Caco-2 (cell line): ENCODE measurements around the gene LILRB1. TPM values are rescaled to one million over a fixed set of nuclear protein-coding genes. Genes with fewer than 3 reads are reported as not detected.
"Not testable (repeated sequence)": the region's sequence is repeated elsewhere in the genome, so short reads cannot be mapped to it uniquely, and the experiment has no call there.

Experiments
- BruUV-seq: library from RNA; stranded (reverse); fragments of 400-500 nt; replicated peaks from 2 replicates; lab custom pipeline; 2021; lab: Mats Ljungman, UMichigan
- CTCF ChIA-PET: fragments of 300-600 bp; sonication (Branson Sonifier 250); formaldehyde crosslinking; loops from one replicate; lab custom pipeline; 2022; ENCODE audit warnings: antibody characterized with exemption; lab: Charles Lee
- POLR2A ChIA-PET: fragments of 300-600 bp; sonication (Branson Sonifier 250); formaldehyde crosslinking; loops from one replicate; lab custom pipeline; 2022; ENCODE audit warnings: antibody characterized with exemption; lab: Charles Lee
- DNase-seq, 2 experiments: peaks; one replicate each; pipeline versions ENCODE4 v3.0.0 to v3.0.0-alpha.2; 2020 to 2022
- H3K27me3 ChIP-seq: replicated peaks from 2 replicates; pipeline ENCODE4 v1.6.0; 2011; ENCODE audit warnings: low read length; ENCODE audit not compliant: control insufficient read depth, insufficient read depth
- H3K36me3 ChIP-seq: 2 replicates; pipeline ENCODE4 v1.5.1; 2011; ENCODE audit warnings: low read length; ENCODE audit not compliant: control insufficient read depth, insufficient read depth
- H3K4me1 ChIP-seq: fragments of 250-450 bp; sonication (Bioruptor Pico); 2 replicates; pipeline ENCODE4 v1.5.1; 2020; ENCODE audit warnings: mild to moderate bottlenecking
- H3K4me3 ChIP-seq: 2 replicates; pipeline ENCODE4 v1.5.1; 2011; ENCODE audit warnings: low read depth, mild to moderate bottlenecking, control low read depth, low read length
- H3K9me3 ChIP-seq: fragments of 250-450 bp; sonication (Bioruptor Pico); 2 replicates; pipeline ENCODE4 v1.5.1; 2020; ENCODE audit warnings: mild to moderate bottlenecking, moderate library complexity
- H3K27ac Mint-ChIP-seq: one replicate; pipeline ENCODE4 v1.8.0; 2022; ENCODE audit warnings: mixed read lengths; ENCODE audit not compliant: unreplicated experiment
- H3K27me3 Mint-ChIP-seq: one replicate; pipeline ENCODE4 v1.8.0; 2022; ENCODE audit warnings: mixed read lengths; ENCODE audit not compliant: insufficient read depth, unreplicated experiment
- H3K36me3 Mint-ChIP-seq: one replicate; pipeline ENCODE4 v1.8.0; 2022; ENCODE audit warnings: mild to moderate bottlenecking, mixed read lengths; ENCODE audit not compliant: insufficient read depth, unreplicated experiment
- H3K4me1 Mint-ChIP-seq: one replicate; pipeline ENCODE4 v1.8.0; 2022; ENCODE audit warnings: low read depth, mixed read lengths; ENCODE audit not compliant: unreplicated experiment
- H3K4me3 Mint-ChIP-seq: one replicate; pipeline ENCODE4 v1.8.0; 2022; ENCODE audit warnings: mild to moderate bottlenecking, moderate library complexity, mixed read lengths; ENCODE audit not compliant: unreplicated experiment
- H3K9me3 Mint-ChIP-seq: one replicate; pipeline ENCODE4 v1.8.0; 2022; ENCODE audit warnings: mixed read lengths; ENCODE audit not compliant: unreplicated experiment
- CTCF ChIP-seq, 2 experiments: fragments of 200-600 bp in 1 of 2; IDR thresholded peaks; 1 replicate in 1 of 2; 2 replicates in 1 of 2; pipeline versions ENCODE4 v1.5.1 to v1.8.0; 2011 to 2022; ENCODE audit warnings: antibody characterized with exemption in 1 of 2, control low read depth in 1 of 2, inconsistent platforms in 1 of 2, low read depth in 1 of 2, low read length in 1 of 2, mild to moderate bottlenecking in 1 of 2, moderate library complexity in 1 of 2; ENCODE audit not compliant: insufficient read depth in 1 of 2, severe bottlenecking in 1 of 2, unreplicated experiment in 1 of 2
- intact Hi-C: fragments of 100-400 bp; cut with micrococcal nuclease; formaldehyde crosslinking; loops from one replicate; pipeline ENCODE4 v1.10.0; 2022; ENCODE audit not compliant: unreplicated experiment
- total RNA-seq: library from RNA; stranded (reverse); gene quantifications from 2 replicates; pipeline ENCODE4 v1.2.3, GENCODE V29; 2022

The LILRB1 gene
- total RNA-seq, 1 experiment from 2014 or later: not detected

DNA sequence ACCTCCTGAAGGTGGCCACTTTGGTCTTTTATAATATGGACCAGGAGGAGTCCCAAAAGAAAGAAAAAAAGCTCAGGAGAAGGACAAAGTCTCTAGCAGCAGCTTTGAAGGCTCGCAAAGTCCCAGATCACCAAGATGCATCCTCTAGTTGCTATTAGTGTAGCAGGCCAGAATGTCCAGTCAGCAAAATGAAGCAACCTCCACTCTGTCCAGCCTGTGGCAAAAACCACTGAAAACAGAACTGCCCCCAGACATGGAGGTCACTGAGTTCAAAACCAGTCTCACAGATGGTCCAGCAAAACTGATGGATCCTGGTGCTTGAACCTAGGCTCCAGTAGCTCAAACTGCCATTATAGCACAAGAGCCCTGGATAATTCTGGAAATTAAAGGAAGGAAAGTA, 42.9 kb downstream of the LILRB1 start:
- CTCF ChIA-PET: interaction anchor here (0.7 kb wide), 1 partner anchor 905 kb away, joined by 3 read pairs; no protein-coding TSS in a partner anchor
- intact Hi-C loops: no loop called here
- H3K9me3 Mint-ChIP-seq: no peaks in the 10 kb centered on the region
- H3K27ac Mint-ChIP-seq: no peak overlapping the region
- TF ChIP-seq CTCF (IDR thresholded peaks at IDR 0.05; ENCODE audit: insufficient read depth in 1 of 2, low read depth in 1 of 2, low read length in 1 of 2, severe bottlenecking in 1 of 2, unreplicated experiment in 1 of 2): no peak
- BruUV-seq: no TSS peak
- peaks cover 10% of the 10 kb centered on the region for H3K27me3 Mint-ChIP-seq
- no peaks in the 10 kb centered on the region for H3K36me3 ChIP-seq
- H3K9me3 ChIP-seq: no peaks in the 10 kb centered on the region
- H3K4me3 Mint-ChIP-seq: no peak overlapping the region
- DNase-seq: no peak
- H3K4me1 Mint-ChIP-seq: no peaks in the 10 kb centered on the region
- POLR2A ChIA-PET: no interaction called here
- no peaks in the 10 kb centered on the region for H3K4me1 ChIP-seq
- H3K27me3 ChIP-seq: no peaks in the 10 kb centered on the region; the same call in 1 of the 2 replicates
- H3K36me3 Mint-ChIP-seq: peaks cover 3% of the 10 kb centered on the region
- H3K4me3 ChIP-seq: no peak overlapping the region

DNA sequence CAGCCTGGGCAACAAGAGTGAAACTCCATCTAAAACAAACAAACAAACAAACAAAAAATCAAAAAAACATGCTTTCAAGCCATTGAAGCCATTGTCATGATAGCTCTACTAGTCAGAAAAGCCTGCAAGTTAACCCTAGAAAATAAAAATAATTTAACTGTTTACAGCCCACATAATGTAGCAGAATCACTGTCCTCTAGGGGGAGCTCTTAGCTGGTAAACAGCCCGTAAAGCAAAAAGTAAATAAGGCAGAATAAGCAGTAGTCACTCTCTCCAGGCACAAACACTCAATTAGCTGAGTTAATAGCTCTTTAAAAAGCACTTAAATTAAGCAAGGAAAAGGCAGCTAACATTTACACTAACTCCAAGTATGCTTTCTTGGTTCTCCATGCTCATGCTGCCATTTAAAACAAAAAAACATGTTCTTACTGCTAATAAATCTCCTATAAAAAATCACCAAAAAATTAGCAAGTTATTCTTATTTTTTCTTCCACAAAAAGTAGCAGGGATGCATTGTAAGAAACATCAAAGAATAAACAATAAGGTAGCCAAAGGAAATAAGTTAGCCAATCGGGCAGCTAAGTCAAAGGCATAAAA, 43.8 kb downstream of the LILRB1 start:
- Mint-ChIP-seq H3K4me3 (no peak overlapping the region), H3K27ac (no peak overlapping the region), H3K36me3 (peaks cover 5% of the 10 kb centered on the region), H3K27me3 (peaks cover 8% of the 10 kb centered on the region), H3K4me1 (no peaks in the 10 kb centered on the region), H3K9me3 (no peaks in the 10 kb centered on the region)
- H3K27me3 ChIP-seq: no peaks in the 10 kb centered on the region; the same call in 1 of the 2 replicates
- peak in 1 of 2 experiments; percentile 23 for DNase-seq
- ChIA-PET CTCF (no interaction called here), POLR2A (no interaction called here)
- no peaks in the 10 kb centered on the region for H3K9me3 ChIP-seq
- H3K4me3 ChIP-seq: no peak overlapping the region
- intact Hi-C loops: no loop called here
- TF ChIP-seq CTCF (IDR thresholded peaks at IDR 0.05; ENCODE audit: insufficient read depth in 1 of 2, low read depth in 1 of 2, low read length in 1 of 2, severe bottlenecking in 1 of 2, unreplicated experiment in 1 of 2): peak; percentile 45 to 60
- no peaks in the 10 kb centered on the region for H3K36me3 ChIP-seq
- no TSS peak for BruUV-seq
- H3K4me1 ChIP-seq: no peaks in the 10 kb centered on the region

DNA sequence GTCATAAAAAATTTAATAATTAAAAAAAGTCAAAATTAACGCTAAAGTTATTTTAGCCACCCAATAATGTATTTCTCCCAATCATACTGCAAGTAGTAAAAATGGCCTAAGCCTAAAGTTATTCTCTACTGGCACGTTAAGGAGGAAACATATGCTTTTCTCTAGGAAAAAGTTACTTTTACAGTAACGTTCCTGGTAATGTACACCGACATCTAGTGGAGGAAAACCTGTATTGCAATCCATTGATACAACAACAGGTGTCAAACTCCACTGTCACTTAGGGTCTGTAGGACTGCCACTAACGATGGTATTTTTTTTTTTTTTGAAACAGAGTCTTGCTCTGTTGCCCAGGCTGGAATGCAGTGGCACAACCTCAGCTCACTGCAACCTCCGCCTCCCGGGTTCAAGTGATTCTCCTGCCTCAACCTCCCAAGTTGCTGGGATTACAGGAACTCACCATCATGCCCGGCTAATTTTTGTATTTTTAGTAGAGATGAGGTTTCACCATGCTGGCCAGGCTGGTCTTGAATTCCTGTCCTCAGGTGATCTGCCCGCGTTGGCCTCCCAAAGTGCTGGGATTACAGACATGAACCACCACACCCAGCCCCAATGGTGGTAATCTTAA, 46.0 kb downstream of the LILRB1 start:
- TF ChIP-seq CTCF (IDR thresholded peaks at IDR 0.05; ENCODE audit: insufficient read depth in 1 of 2, low read depth in 1 of 2, low read length in 1 of 2, severe bottlenecking in 1 of 2, unreplicated experiment in 1 of 2): peak; percentile 89
- H3K27me3 Mint-ChIP-seq, H3K4me3 Mint-ChIP-seq, H3K4me3 ChIP-seq, H3K9me3 Mint-ChIP-seq, H3K9me3 ChIP-seq, H3K27me3 ChIP-seq, H3K36me3 ChIP-seq, H3K27ac Mint-ChIP-seq, BruUV-seq, H3K4me1 Mint-ChIP-seq, POLR2A ChIA-PET, CTCF ChIA-PET, H3K4me1 ChIP-seq, H3K36me3 Mint-ChIP-seq: not testable (repeated sequence)
- peak in 1 of 2 experiments; percentile 42 for DNase-seq
- intact Hi-C loops: loop anchor here (2.0 kb wide), 1 partner anchor 196 kb away; no protein-coding TSS in a partner anchor
